H1 (cell line): ENCODE measurements around the gene REEP2. TPM values are rescaled to one million over a fixed set of nuclear protein-coding genes. Genes with fewer than 3 reads are reported as not detected.

ENCODE experiments used
- CTCF ChIA-PET: fragments of 300-600 bp; sonication (Branson Sonifier 250); formaldehyde crosslinking; loops from one replicate; lab custom pipeline; 2021; ENCODE audit not compliant: partially characterized antibody; lab: Charles Lee
- POLR2A ChIA-PET: fragments of 300-600 bp; sonication (Branson Sonifier 250); formaldehyde crosslinking; loops from one replicate; lab custom pipeline; 2021; ENCODE audit warnings: inconsistent platforms; ENCODE audit not compliant: partially characterized antibody; lab: Charles Lee
- DNase-seq, 2 experiments: peaks; one replicate each; pipeline versions ENCODE4 v3.0.0 to v3.0.0-alpha.2; 2010 to 2022; ENCODE audit warnings: low spot score in 2 of 2, low read depth in 1 of 2, mixed read lengths in 1 of 2
- FAIRE-seq: peaks from 2 replicates; lab custom pipeline; 2011; peaks lifted over from hg19 to GRCh38; lab: Jason Lieb, UNC
- H2AFZ ChIP-seq: 2 replicates; pipeline ENCODE4 v1.8.1; 2012; ENCODE audit warnings: low read length, inconsistent platforms
- H2AK5ac ChIP-seq: 2 replicates; pipeline ENCODE4 v1.6.1; 2013; ENCODE audit warnings: low read depth, low read length
- H2BK120ac ChIP-seq: replicated peaks from 2 replicates; pipeline ENCODE3; 2013; ENCODE audit warnings: low read depth, low read length, inconsistent platforms
- H2BK12ac ChIP-seq: 2 replicates; pipeline ENCODE4 v1.6.1; 2013; ENCODE audit warnings: low read depth, low read length
- H2BK15ac ChIP-seq: 2 replicates; pipeline ENCODE4 v1.6.1; 2013; ENCODE audit warnings: low read length
- H2BK20ac ChIP-seq: 2 replicates; pipeline ENCODE4 v1.6.1; 2013; ENCODE audit warnings: low read length
- H2BK5ac ChIP-seq: 2 replicates; pipeline ENCODE4 v1.6.1; 2013; ENCODE audit warnings: low read depth, low read length
- H3K14ac ChIP-seq: 2 replicates; pipeline ENCODE4 v1.6.1; 2013; ENCODE audit warnings: inconsistent platforms; ENCODE audit not compliant: insufficient read length
- H3K18ac ChIP-seq: 2 replicates; pipeline ENCODE4 v1.6.1; 2013; ENCODE audit warnings: low read length; ENCODE audit errors: extremely low read depth
- H3K23ac ChIP-seq: 2 replicates; pipeline ENCODE4 v1.6.1; 2013; ENCODE audit warnings: inconsistent platforms; ENCODE audit not compliant: insufficient read length
- H3K23me2 ChIP-seq: 2 replicates; pipeline ENCODE4 v1.6.1; 2013; ENCODE audit warnings: low read depth, low read length
- H3K27ac ChIP-seq: 2 replicates; pipeline ENCODE4 v1.6.1; 2011; ENCODE audit warnings: low read depth, low read length, inconsistent platforms
- H3K27me3 ChIP-seq, 4 experiments: replicated peaks in 1 of 4; 1 replicate in 1 of 4; 2 replicates in 3 of 4; pipeline versions ENCODE4 v1.6.1 to v1.8.1; 2011 to 2013; ENCODE audit warnings: low read length in 3 of 4, mild to moderate bottlenecking in 3 of 4, inconsistent platforms in 2 of 4, mixed read lengths in 2 of 4, moderate library complexity in 1 of 4; ENCODE audit not compliant: control insufficient read depth in 3 of 4, insufficient read depth in 3 of 4; ENCODE audit errors: extremely low read depth in 1 of 4
- H3K36me3 ChIP-seq, 4 experiments: 2 replicates each; pipeline versions ENCODE4 v1.6.1 to v1.8.1; 2011 to 2013; ENCODE audit warnings: mild to moderate bottlenecking in 4 of 4, low read length in 3 of 4, moderate library complexity in 2 of 4, control low read depth in 1 of 4, inconsistent platforms in 1 of 4; ENCODE audit not compliant: insufficient read depth in 4 of 4, control insufficient read depth in 2 of 4
- H3K4ac ChIP-seq: replicated peaks from 2 replicates; pipeline ENCODE3; 2013; ENCODE audit warnings: low read length, low read depth, mixed read lengths, inconsistent platforms; ENCODE audit not compliant: insufficient read length
- H3K4me1 ChIP-seq, 4 experiments: replicated peaks in 1 of 4; 1 replicate in 1 of 4; 2 replicates in 3 of 4; pipeline versions ENCODE4 v1.6.1 to v1.8.1; 2011 to 2013; ENCODE audit warnings: low read length in 3 of 4, inconsistent platforms in 2 of 4, mixed read lengths in 1 of 4; ENCODE audit not compliant: insufficient read depth in 4 of 4, control insufficient read depth in 3 of 4
- H3K4me2 ChIP-seq, 2 experiments: 2 replicates each; pipeline versions ENCODE4 v1.6.1 to v1.8.1; 2011 to 2013; ENCODE audit warnings: low read depth in 2 of 2, low read length in 2 of 2, control low read depth in 1 of 2, inconsistent platforms in 1 of 2, mild to moderate bottlenecking in 1 of 2; ENCODE audit not compliant: insufficient read depth in 1 of 2
- H3K4me3 ChIP-seq, 4 experiments: fragments of 200-600, 300-600 bp in 1 of 4; sonication (generic), shearing (Covaris generic), sonication (Bioruptor Twin) in 1 of 4; 2 replicates each; pipeline versions ENCODE4 v1.5.1 to v1.8.1; 2011 to 2016; ENCODE audit warnings: low read length in 4 of 4, low read depth in 3 of 4, control low read depth in 2 of 4, inconsistent platforms in 2 of 4, mild to moderate bottlenecking in 2 of 4, mixed read lengths in 1 of 4, moderate library complexity in 1 of 4; ENCODE audit not compliant: insufficient read depth in 2 of 4; ENCODE audit errors: extremely low read depth in 1 of 4
- H3K56ac ChIP-seq: replicated peaks from 2 replicates; pipeline ENCODE3; 2013; ENCODE audit warnings: low read depth, mild to moderate bottlenecking, mixed read lengths, low read length, inconsistent platforms; ENCODE audit not compliant: insufficient read length
- H3K79me1 ChIP-seq: 2 replicates; pipeline ENCODE4 v1.6.1; 2013; ENCODE audit warnings: low read depth, low read length, control low read depth
- H3K79me2 ChIP-seq, 2 experiments: 2 replicates each; pipeline versions ENCODE4 v1.6.1 to v1.8.1; 2012 to 2013; ENCODE audit warnings: low read length in 2 of 2, mild to moderate bottlenecking in 2 of 2, inconsistent platforms in 1 of 2; ENCODE audit not compliant: insufficient read depth in 2 of 2, control insufficient read depth in 1 of 2
- H3K9ac ChIP-seq, 4 experiments: replicated peaks in 1 of 4; 1 replicate in 1 of 4; 2 replicates in 3 of 4; pipeline versions ENCODE4 v1.6.1 to v1.8.1; 2011 to 2013; ENCODE audit warnings: low read depth in 3 of 4, low read length in 3 of 4, control low read depth in 2 of 4, mild to moderate bottlenecking in 2 of 4, moderate library complexity in 2 of 4, inconsistent platforms in 1 of 4; ENCODE audit errors: extremely low read depth in 1 of 4
- H3K9me3 ChIP-seq, 2 experiments: 2 replicates each; pipeline versions ENCODE4 v1.6.1 to v1.8.1; 2012 to 2013; ENCODE audit warnings: mild to moderate bottlenecking in 2 of 2, moderate library complexity in 2 of 2, control low read depth in 1 of 2, inconsistent platforms in 1 of 2, low read depth in 1 of 2, low read length in 1 of 2, mixed read lengths in 1 of 2; ENCODE audit not compliant: insufficient read depth in 2 of 2
- H4K20me1 ChIP-seq, 2 experiments: replicated peaks in 1 of 2; 2 replicates each; pipeline versions ENCODE3 to v1.8.1; 2011 to 2013; ENCODE audit warnings: inconsistent platforms in 2 of 2, low read length in 2 of 2, mild to moderate bottlenecking in 1 of 2; ENCODE audit not compliant: insufficient read depth in 2 of 2, control insufficient read depth in 1 of 2
- H4K5ac ChIP-seq: 2 replicates; pipeline ENCODE4 v1.6.1; 2013; ENCODE audit warnings: low read length, low read depth, mixed read lengths, inconsistent platforms; ENCODE audit not compliant: insufficient read length
- H4K8ac ChIP-seq: 2 replicates; pipeline ENCODE4 v1.8.0; 2013; ENCODE audit warnings: mild to moderate bottlenecking, moderate library complexity, low read length, inconsistent platforms; ENCODE audit not compliant: insufficient read depth; ENCODE audit errors: extremely low read depth
- H4K91ac ChIP-seq: replicated peaks from 2 replicates; pipeline ENCODE3; 2013; ENCODE audit warnings: low read length, mixed read lengths, inconsistent platforms; ENCODE audit not compliant: insufficient read length
- ATF2 ChIP-seq: IDR thresholded peaks from 2 replicates; pipeline ENCODE4 v1.6.1; 2012; ENCODE audit warnings: low read length, inconsistent platforms
- CHD2 ChIP-seq: IDR thresholded peaks from 2 replicates; pipeline ENCODE4 v1.6.1; 2012; ENCODE audit warnings: low read length, improper control_type of control experiment
- KDM4A ChIP-seq: IDR thresholded peaks from one replicate; pipeline ENCODE4 v1.7.1; 2012; ENCODE audit warnings: low read depth, mild to moderate bottlenecking, moderate library complexity, low read length, inconsistent platforms; ENCODE audit not compliant: severe bottlenecking
- MAFK ChIP-seq: IDR thresholded peaks from 2 replicates; pipeline ENCODE4 v1.6.1; 2012; ENCODE audit warnings: low read depth, mild to moderate bottlenecking, improper control_type of control experiment, low read length
- RBBP5 ChIP-seq: IDR thresholded peaks from 2 replicates; pipeline ENCODE4 v1.7.1; 2012; ENCODE audit warnings: low read depth, mild to moderate bottlenecking, inconsistent platforms, low read length, moderate library complexity, borderline replicate concordance
- RFX5 ChIP-seq: IDR thresholded peaks from 2 replicates; pipeline ENCODE4 v1.6.1; 2011; ENCODE audit warnings: low read depth, low read length, improper control_type of control experiment, borderline replicate concordance
- SAP30 ChIP-seq: fragments of 300-600 bp; sonication (generic); IDR thresholded peaks from 2 replicates; pipeline ENCODE4 v1.7.1; 2012; ENCODE audit warnings: low read length, moderate library complexity, mild to moderate bottlenecking, inconsistent platforms; ENCODE audit not compliant: insufficient read depth, insufficient replicate concordance
- SIX5 ChIP-seq: IDR thresholded peaks from 2 replicates; pipeline ENCODE4 v1.6.1; 2011; ENCODE audit warnings: mild to moderate bottlenecking, low read depth, low read length
- SRF ChIP-seq: IDR thresholded peaks from 2 replicates; pipeline ENCODE4 v1.6.1; 2011; ENCODE audit warnings: mild to moderate bottlenecking, low read depth, low read length, moderate library complexity
- WGBS, 2 experiments: shearing (Covaris generic) in 1 of 2; methylation state at CpG; one replicate each; pipeline versions ENCODE4 v1.1.6 to v1.1.7; 2013 to 2015; ENCODE audit warnings: low lambda C conversion rate in 2 of 2, mixed read lengths in 2 of 2, inconsistent platforms in 1 of 2, low coverage in 1 of 2, missing lambda C conversion rate in 1 of 2; ENCODE audit not compliant: insufficient replicate concordance in 2 of 2, insufficient coverage in 1 of 2, insufficient read length in 1 of 2; ENCODE audit errors: extremely low coverage in 1 of 2, missing lambda C conversion rate in 1 of 2; 5-methylcytosine and 5-hydroxymethylcytosine counted together
- polyA plus RNA-seq, 7 experiments: library from polyadenylated mRNA; depleted of rRNA in 3 of 7; stranded (reverse) in 5 of 7; unstranded in 2 of 7; fragments of >200 nt in 5 of 7; fragments of 200-250 nt in 2 of 7; gene quantifications; 1 replicate in 5 of 7; 2 replicates in 1 of 7; 4 replicates in 1 of 7; pipeline versions ENCODE4 v1.2.1 to v1.2.3, GENCODE V29; 2011 to 2013; ENCODE audit warnings: missing spikeins in 2 of 7, mixed read lengths in 2 of 7
- total RNA-seq: library from RNA; stranded (reverse); fragmentation: NEBNext Ultra II Directional; extraction: Animal tissue kit (Norgen Biotek cat#: 25700); gene quantifications from 2 replicates; pipeline ENCODE4 v1.2.1, GENCODE V29; 2021
- TF ChIP-seq, protein P1 (sequence below): IDR thresholded peaks from 2 replicates; pipeline ENCODE4 v1.6.1; 2011; ENCODE audit warnings: low read length, improper control_type of control experiment

The REEP2 gene
- total and polyA plus RNA-seq, 2 of the 8 experiments (the other 6 are each of a cell fraction or from before 2014, with no cell fraction given) = 26.5 to 40.2 TPM

DNA sequence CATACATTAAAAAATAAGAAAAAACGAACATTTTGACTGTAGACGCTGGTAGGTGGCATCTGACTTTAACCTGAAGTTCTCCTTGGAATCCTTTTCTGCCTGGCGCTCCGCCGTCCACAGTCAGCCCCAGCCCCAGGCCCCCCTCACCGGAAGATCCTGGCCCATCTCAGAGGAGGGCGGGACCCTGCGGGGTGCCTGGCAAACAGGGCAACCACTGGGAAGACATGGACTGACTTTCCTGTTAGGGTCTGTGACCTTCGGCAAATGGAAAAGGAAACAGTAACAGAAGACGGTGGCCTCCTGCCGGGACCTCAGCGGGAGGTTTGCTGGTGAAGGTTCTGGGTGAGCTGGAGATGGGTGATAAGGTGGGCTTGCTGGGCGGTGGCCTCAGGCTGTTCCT lies 14.7 kb downstream of the REEP2 start:
- Histone ChIP-seq H4K8ac (no peak overlapping the region; the same call in 1 of the 2 replicates), H3K79me2 (no peaks in the 10 kb centered on the region), H2BK12ac (no peak overlapping the region), H3K18ac (no peak overlapping the region), H2BK15ac (no peak overlapping the region), H4K20me1 (no peaks in the 10 kb centered on the region), H3K9ac (no peak overlapping the region), H3K14ac (no peak overlapping the region), H3K27ac (no peak overlapping the region), H2AFZ (no peak overlapping the region), H2BK120ac (no peak overlapping the region), H4K5ac (no peak overlapping the region), H2AK5ac (no peak overlapping the region), H3K4me2 (no peak overlapping the region), H4K91ac (no peak overlapping the region), H3K4ac (no peak overlapping the region), H3K79me1 (no peaks in the 10 kb centered on the region), H3K9me3 (no peaks in the 10 kb centered on the region), H2BK20ac (no peak overlapping the region), H3K4me1 (peaks cover 0 to 19% (median 12%) of the 10 kb centered on the region in 4 experiments; a peak in 5 of 7 replicates), H3K27me3 (no peaks in the 10 kb centered on the region), H3K23me2 (no peaks in the 10 kb centered on the region), H3K56ac (no peak overlapping the region), H3K23ac (no peak overlapping the region), H3K4me3 (no peak overlapping the region), H2BK5ac (no peak overlapping the region), H3K36me3 (no peaks in the 10 kb centered on the region)
- DNase-seq (no peak), FAIRE-seq (no peak)
- CTCF ChIA-PET = interaction anchor here (1.8 to 24.9 kb wide), 3 partner anchors 8 to 94 kb away, joined by 4 to 532 read pairs (median 215); partner anchors contain the start of gene EGR1
- POLR2A ChIA-PET = interaction anchor here (1.2 to 4.6 kb wide), 3 partner anchors 12 to 50 kb away, joined by 4 to 51 read pairs (median 28); partner anchors contain the start of gene EGR1
- no peak for TF ChIP-seq CHD2
- TF ChIP-seq RFX5 = no peak
- TF ChIP-seq SIX5 = no peak
- no peak for TF ChIP-seq SRF
- TF ChIP-seq RBBP5 = no peak
- TF ChIP-seq, protein P1, sequence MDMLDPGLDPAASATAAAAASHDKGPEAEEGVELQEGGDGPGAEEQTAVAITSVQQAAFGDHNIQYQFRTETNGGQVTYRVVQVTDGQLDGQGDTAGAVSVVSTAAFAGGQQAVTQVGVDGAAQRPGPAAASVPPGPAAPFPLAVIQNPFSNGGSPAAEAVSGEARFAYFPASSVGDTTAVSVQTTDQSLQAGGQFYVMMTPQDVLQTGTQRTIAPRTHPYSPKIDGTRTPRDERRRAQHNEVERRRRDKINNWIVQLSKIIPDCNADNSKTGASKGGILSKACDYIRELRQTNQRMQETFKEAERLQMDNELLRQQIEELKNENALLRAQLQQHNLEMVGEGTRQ = no peak
- no peak for TF ChIP-seq SAP30
- TF ChIP-seq ATF2 = no peak
- no peak for TF ChIP-seq KDM4A
- TF ChIP-seq MAFK = no peak
- 82% methylated on average over 13 of the region's 13 CpGs; no CpG with 5 or more reads in 1 of the 2 experiments for WGBS, 2 experiments
